Measurements from ENCODE around the gene DGKB. TPM values are rescaled to one million over a fixed set of nuclear protein-coding genes. Genes with fewer than 3 reads are reported as not detected.

DGKB gene
- total RNA-seq, 1 experiment from 2014 or later, result not detected

- no peak for DNase-seq (ENCODE audit: unreplicated experiment)
- no peak for TF ChIP-seq CTCF (IDR thresholded peaks at IDR 0.05; ENCODE audit: unreplicated experiment)
- Mint-ChIP-seq H3K36me3 (ENCODE audit: insufficient read depth, unreplicated experiment) (no peaks in the 10 kb centered on the region), H3K4me1 (ENCODE audit: insufficient read depth, unreplicated experiment) (no peaks in the 10 kb centered on the region), H3K27me3 (ENCODE audit: insufficient read depth, unreplicated experiment) (peaks cover 42% of the 10 kb centered on the region), H3K27ac (ENCODE audit: low read depth, unreplicated experiment) (no peak overlapping the region), H3K4me3 (ENCODE audit: unreplicated experiment) (no peak overlapping the region), H3K9me3 (ENCODE audit: unreplicated experiment) (peaks cover 7% of the 10 kb centered on the region)
- POLR2A ChIA-PET, result no interaction called here
- no TSS peak for BruUV-seq (replicated peaks)
- intact Hi-C loops (cut with micrococcal nuclease), result no loop called here
- CTCF ChIA-PET, result no interaction called here
Observed at GRCh38 chr7:14773729-14774271, 128.8 kb downstream of the DGKB start.

GRCh38 chr7:14770614-14771013 is 131.9 kb downstream of the DGKB start:
- ChIA-PET CTCF (interaction anchor here (0.6 kb wide), 1 partner anchor 71 kb away, joined by 3 read pairs; no protein-coding TSS in a partner anchor), POLR2A (no interaction called here)
- no peak overlapping the region for H3K27ac Mint-ChIP-seq (ENCODE audit: low read depth, unreplicated experiment)
- H3K9me3 Mint-ChIP-seq (ENCODE audit: unreplicated experiment), result peaks cover 3% of the 10 kb centered on the region
- no peaks in the 10 kb centered on the region for H3K36me3 Mint-ChIP-seq (ENCODE audit: insufficient read depth, unreplicated experiment)
- H3K27me3 Mint-ChIP-seq (ENCODE audit: insufficient read depth, unreplicated experiment), result peaks cover 69% of the 10 kb centered on the region
- intact Hi-C loops (cut with micrococcal nuclease), result no loop called here
- no peaks in the 10 kb centered on the region for H3K4me1 Mint-ChIP-seq (ENCODE audit: insufficient read depth, unreplicated experiment)
- BruUV-seq (replicated peaks), result no TSS peak
- no peak overlapping the region for H3K4me3 Mint-ChIP-seq (ENCODE audit: unreplicated experiment)
- no peak for TF ChIP-seq CTCF (IDR thresholded peaks at IDR 0.05; ENCODE audit: unreplicated experiment)
- DNase-seq (ENCODE audit: unreplicated experiment), result no peak

- POLR2A ChIA-PET, result no interaction called here
- intact Hi-C loops (cut with micrococcal nuclease), result no loop called here
- Mint-ChIP-seq H3K27ac (ENCODE audit: low read depth, unreplicated experiment) (peak overlapping the region; percentile 57), H3K4me3 (ENCODE audit: unreplicated experiment) (no peak overlapping the region), H3K9me3 (ENCODE audit: unreplicated experiment) (no peaks in the 10 kb centered on the region), H3K4me1 (ENCODE audit: insufficient read depth, unreplicated experiment) (no peaks in the 10 kb centered on the region), H3K27me3 (ENCODE audit: insufficient read depth, unreplicated experiment) (peaks cover 73% of the 10 kb centered on the region), H3K36me3 (ENCODE audit: insufficient read depth, unreplicated experiment) (no peaks in the 10 kb centered on the region)
- no peak for DNase-seq (ENCODE audit: unreplicated experiment)
- CTCF ChIA-PET, result no interaction called here
- BruUV-seq (replicated peaks), result no TSS peak
- TF ChIP-seq CTCF (IDR thresholded peaks at IDR 0.05; ENCODE audit: unreplicated experiment), result no peak
Observed at GRCh38 chr7:14769261-14769660, 133.3 kb downstream of the DGKB start.

- no peak for TF ChIP-seq CTCF (IDR thresholded peaks at IDR 0.05; ENCODE audit: unreplicated experiment)
- no peaks in the 10 kb centered on the region for H3K9me3 Mint-ChIP-seq (ENCODE audit: unreplicated experiment)
- H3K4me3 Mint-ChIP-seq (ENCODE audit: unreplicated experiment), result no peak overlapping the region
- intact Hi-C loops (cut with micrococcal nuclease), result no loop called here
- peaks cover 72% of the 10 kb centered on the region for H3K27me3 Mint-ChIP-seq (ENCODE audit: insufficient read depth, unreplicated experiment)
- H3K27ac Mint-ChIP-seq (ENCODE audit: low read depth, unreplicated experiment), result no peak overlapping the region
- H3K36me3 Mint-ChIP-seq (ENCODE audit: insufficient read depth, unreplicated experiment), result no peaks in the 10 kb centered on the region
- ChIA-PET CTCF (interaction anchor here (1.2 kb wide), 1 partner anchor 12 kb away, joined by 3 read pairs; no protein-coding TSS in a partner anchor), POLR2A (no interaction called here)
- no TSS peak for BruUV-seq (replicated peaks)
- DNase-seq (ENCODE audit: unreplicated experiment), result no peak
- no peaks in the 10 kb centered on the region for H3K4me1 Mint-ChIP-seq (ENCODE audit: insufficient read depth, unreplicated experiment)
Observed at GRCh38 chr7:14767716-14768425, 134.7 kb downstream of the DGKB start.

All from MCF 10A (cell line).